HEK293 (cell line): Measurements from ENCODE around the gene CDON.

Experiments used
- GLIS1 ChIP-seq: fragments of 450-650 bp; formaldehyde crosslinking; IDR thresholded peaks from 2 replicates; pipeline ENCODE4 v1.5.1; 2016; ENCODE audit warnings: missing biosample characterization, missing genetic modification characterization
- GLIS2 ChIP-seq: fragments of 450-650 bp; formaldehyde crosslinking; IDR thresholded peaks from 2 replicates; pipeline ENCODE4 v1.5.1; 2016; ENCODE audit warnings: missing biosample characterization, missing genetic modification characterization
- KLF1 ChIP-seq: fragments of 450-650 bp; formaldehyde crosslinking; IDR thresholded peaks from 2 replicates; pipeline ENCODE4 v1.5.1; 2016; ENCODE audit warnings: missing biosample characterization, missing genetic modification characterization
- KLF16 ChIP-seq: fragments of 450-650 bp; formaldehyde crosslinking; IDR thresholded peaks from 2 replicates; pipeline ENCODE4 v1.5.1; 2017; ENCODE audit warnings: missing biosample characterization, missing genetic modification characterization
- YY1 ChIP-seq: fragments of 450-650 bp; formaldehyde crosslinking; IDR thresholded peaks from 2 replicates; pipeline ENCODE4 v1.5.1; 2018; ENCODE audit warnings: missing biosample characterization, missing genetic modification characterization
- ZBTB1 ChIP-seq: fragments of 450-650 bp; formaldehyde crosslinking; IDR thresholded peaks from 2 replicates; pipeline ENCODE4 v1.5.1; 2016; ENCODE audit warnings: missing biosample characterization, missing genetic modification characterization
- ZBTB20 ChIP-seq: fragments of 450-650 bp; formaldehyde crosslinking; IDR thresholded peaks from 2 replicates; pipeline ENCODE4 v1.5.1; 2016; ENCODE audit warnings: missing biosample characterization, missing genetic modification characterization
- ZEB2 ChIP-seq: fragments of 450-650 bp; formaldehyde crosslinking; IDR thresholded peaks from 2 replicates; pipeline ENCODE4 v1.5.1; 2016; ENCODE audit warnings: missing biosample characterization, missing genetic modification characterization
- ZFP3 ChIP-seq: fragments of 450-650 bp; formaldehyde crosslinking; IDR thresholded peaks from 2 replicates; pipeline ENCODE4 v1.5.1; 2016; ENCODE audit warnings: low read depth, missing biosample characterization, missing genetic modification characterization
- ZFP41 ChIP-seq: fragments of 450-650 bp; formaldehyde crosslinking; IDR thresholded peaks from 2 replicates; pipeline ENCODE4 v1.5.1; 2016; ENCODE audit warnings: missing biosample characterization, missing genetic modification characterization, borderline replicate concordance
- ZNF10 ChIP-seq: fragments of 450-650 bp; formaldehyde crosslinking; IDR thresholded peaks from 2 replicates; pipeline ENCODE4 v1.5.1; 2017; ENCODE audit warnings: missing biosample characterization, missing genetic modification characterization
- ZNF114 ChIP-seq: fragments of 450-650 bp; formaldehyde crosslinking; IDR thresholded peaks from 2 replicates; pipeline ENCODE4 v1.5.0; 2017; ENCODE audit warnings: missing biosample characterization, missing genetic modification characterization
- ZNF19 ChIP-seq: fragments of 450-650 bp; formaldehyde crosslinking; IDR thresholded peaks from 2 replicates; pipeline ENCODE4; 2016; ENCODE audit warnings: missing biosample characterization, missing genetic modification characterization, low read depth
- ZNF223 ChIP-seq: fragments of 450-650 bp; formaldehyde crosslinking; IDR thresholded peaks from 2 replicates; pipeline ENCODE4 v1.5.1; 2016; ENCODE audit warnings: missing biosample characterization, missing genetic modification characterization
- ZNF23 ChIP-seq: fragments of 450-650 bp; formaldehyde crosslinking; IDR thresholded peaks from 2 replicates; pipeline ENCODE4 v1.5.1; 2016; ENCODE audit warnings: missing biosample characterization, missing genetic modification characterization, borderline replicate concordance
- ZNF341 ChIP-seq: fragments of 450-650 bp; formaldehyde crosslinking; IDR thresholded peaks from 2 replicates; pipeline ENCODE4; 2016; ENCODE audit warnings: low read depth, missing biosample characterization, missing genetic modification characterization
- ZNF394 ChIP-seq: fragments of 450-650 bp; formaldehyde crosslinking; IDR thresholded peaks from 2 replicates; pipeline ENCODE4 v1.5.1; 2016; ENCODE audit warnings: missing biosample characterization, missing genetic modification characterization, mild to moderate bottlenecking, moderate library complexity, borderline replicate concordance
- ZNF423 ChIP-seq: fragments of 450-650 bp; formaldehyde crosslinking; IDR thresholded peaks from 2 replicates; pipeline ENCODE4 v1.5.1; 2016; ENCODE audit warnings: missing biosample characterization, missing genetic modification characterization
- ZNF433 ChIP-seq: fragments of 450-650 bp; formaldehyde crosslinking; IDR thresholded peaks from 2 replicates; pipeline ENCODE4 v1.5.1; 2016; ENCODE audit warnings: missing biosample characterization, missing genetic modification characterization, low read depth
- ZNF514 ChIP-seq: fragments of 450-650 bp; formaldehyde crosslinking; IDR thresholded peaks from 2 replicates; pipeline ENCODE4 v1.5.1; 2016; ENCODE audit warnings: missing biosample characterization, missing genetic modification characterization
- ZNF549 ChIP-seq: fragments of 450-650 bp; IDR thresholded peaks from 2 replicates; pipeline ENCODE4 v1.5.1; 2018; ENCODE audit warnings: missing biosample characterization, missing genetic modification characterization, mild to moderate bottlenecking, inconsistent platforms, moderate library complexity
- ZNF560 ChIP-seq: fragments of 450-650 bp; formaldehyde crosslinking; IDR thresholded peaks from 2 replicates; pipeline ENCODE4 v1.5.1; 2017; ENCODE audit warnings: missing biosample characterization, missing genetic modification characterization, borderline replicate concordance
- ZNF585B ChIP-seq: fragments of 450-650 bp; formaldehyde crosslinking; IDR thresholded peaks from 2 replicates; pipeline ENCODE4 v1.5.1; 2016; ENCODE audit warnings: missing biosample characterization, missing genetic modification characterization
- ZNF610 ChIP-seq: fragments of 450-650 bp; formaldehyde crosslinking; IDR thresholded peaks from 2 replicates; pipeline ENCODE4 v1.5.1; 2016; ENCODE audit warnings: missing biosample characterization, missing genetic modification characterization, borderline replicate concordance
- ZNF654 ChIP-seq: fragments of 450-650 bp; formaldehyde crosslinking; IDR thresholded peaks from 2 replicates; pipeline ENCODE4 v1.5.1; 2016; ENCODE audit warnings: low read depth, missing biosample characterization, missing genetic modification characterization
- ZNF777 ChIP-seq: fragments of 450-650 bp; formaldehyde crosslinking; IDR thresholded peaks from 2 replicates; pipeline ENCODE4 v1.5.1; 2017; ENCODE audit warnings: missing biosample characterization, missing genetic modification characterization, borderline replicate concordance
- TF ChIP-seq, protein P1 (sequence below): fragments of 450-650 bp; formaldehyde crosslinking; IDR thresholded peaks from 2 replicates; pipeline ENCODE4 v1.5.1; 2016; ENCODE audit warnings: missing biosample characterization, missing genetic modification characterization
- TF ChIP-seq, protein P2 (sequence below): fragments of 450-650 bp; formaldehyde crosslinking; IDR thresholded peaks from 2 replicates; pipeline ENCODE4 v1.5.1; 2016; ENCODE audit warnings: missing biosample characterization, missing genetic modification characterization
- TF ChIP-seq, protein P3 (sequence below): fragments of 450-650 bp; formaldehyde crosslinking; conservative IDR thresholded peaks from 2 replicates; pipeline ENCODE4 v1.5.1; 2016; ENCODE audit warnings: low read depth, missing biosample characterization, missing genetic modification characterization
- TF ChIP-seq, protein P4 (sequence below): fragments of 450-650 bp; formaldehyde crosslinking; IDR thresholded peaks from 2 replicates; pipeline ENCODE4 v1.5.1; 2016; ENCODE audit warnings: missing biosample characterization, missing genetic modification characterization, borderline replicate concordance
- TF ChIP-seq, protein P5 (sequence below): fragments of 450-650 bp; formaldehyde crosslinking; IDR thresholded peaks from 2 replicates; pipeline ENCODE4 v1.5.1; 2016; ENCODE audit warnings: missing biosample characterization, missing genetic modification characterization

Gene CDON

DNA sequence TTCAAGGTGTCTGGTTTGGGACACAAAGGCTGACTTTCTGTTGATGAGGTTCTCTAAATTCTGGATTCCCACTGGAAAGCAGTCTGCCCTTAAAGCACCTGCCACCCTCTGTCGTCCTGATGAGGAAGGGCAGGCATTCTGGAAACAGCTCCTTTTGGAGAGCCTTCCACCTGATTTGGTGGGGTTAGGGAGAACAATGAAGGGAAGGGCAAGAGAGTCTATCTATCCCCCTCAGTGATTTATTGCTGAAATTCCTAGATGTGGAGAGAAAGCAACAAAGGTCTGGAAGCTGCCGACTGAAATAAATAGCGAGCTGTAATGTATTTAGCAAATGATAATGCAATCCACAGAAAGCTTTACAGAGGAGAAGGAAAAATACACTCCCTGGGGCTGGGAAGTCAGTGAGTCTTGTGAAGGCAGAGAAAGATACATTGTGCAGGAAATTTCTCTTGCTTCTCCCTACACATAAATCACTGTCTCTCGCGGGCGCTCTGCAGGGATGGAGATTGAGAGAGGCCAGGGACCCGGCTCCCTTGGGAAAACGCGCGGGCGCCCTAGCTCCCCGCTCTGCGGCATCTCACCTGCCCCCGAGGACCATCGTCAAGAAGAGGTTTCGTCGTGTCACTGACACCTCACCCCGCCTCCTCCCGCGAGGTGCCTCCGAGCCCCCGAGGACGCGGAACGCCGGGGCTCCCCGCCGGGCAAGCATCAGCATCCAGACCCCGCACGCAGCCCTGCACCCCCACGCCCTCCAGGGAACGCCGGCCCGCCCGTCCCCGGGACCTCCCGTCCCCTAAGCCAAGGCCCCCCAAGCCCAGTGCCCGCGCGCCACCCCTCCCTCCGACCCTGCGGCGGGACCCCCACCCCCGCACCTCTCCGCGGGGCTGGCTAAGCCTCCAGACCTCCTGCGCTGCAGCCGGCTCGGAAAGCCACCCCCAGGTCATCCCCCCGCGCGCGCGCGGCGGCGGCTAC lies 673 bp downstream of the CDON start (continued):
- TF ChIP-seq ZNF560 (no peak), GLIS2 (tag by site-specific recombination) (peak; percentile 86), ZNF223 (no peak), ZNF19 (no peak), ZNF23 (tag by site-specific recombination) (no peak), ZNF549 (tag by site-specific recombination) (no peak), ZFP41 (tag by site-specific recombination) (no peak), ZNF654 (tag by site-specific recombination) (peak; percentile 37), ZFP3 (tag by site-specific recombination) (no peak), ZNF394 (tag by site-specific recombination) (no peak), ZNF341 (tag by site-specific recombination) (peak; percentile 79), ZNF423 (tag by site-specific recombination) (peak; percentile 47), KLF16 (tag by site-specific recombination) (no peak), ZBTB1 (no peak), ZNF777 (tag by site-specific recombination) (no peak), YY1 (tag by site-specific recombination) (no peak), KLF1 (0 out of 2 replicates have a peak, but pooled peaks have one; percentile 7), ZNF10 (tag by site-specific recombination) (0 out of 2 replicates have a peak, but pooled peaks have one; percentile 13), ZNF514 (tag by site-specific recombination) (no peak), ZEB2 (tag by site-specific recombination) (peak; percentile 51), ZNF610 (tag by site-specific recombination) (no peak), ZBTB20 (tag by site-specific recombination) (0 out of 2 replicates have a peak, but pooled peaks have one; percentile 29), ZNF433 (tag by site-specific recombination) (no peak), ZNF114 (tag by site-specific recombination) (no peak), GLIS1 (tag by site-specific recombination) (peak; percentile 77), ZNF585B (tag by site-specific recombination) (no peak)
- TF ChIP-seq, protein P1, sequence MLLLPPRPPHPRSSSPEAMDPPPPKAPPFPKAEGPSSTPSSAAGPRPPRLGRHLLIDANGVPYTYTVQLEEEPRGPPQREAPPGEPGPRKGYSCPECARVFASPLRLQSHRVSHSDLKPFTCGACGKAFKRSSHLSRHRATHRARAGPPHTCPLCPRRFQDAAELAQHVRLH (tag by site-specific recombination), result no peak
- TF ChIP-seq, protein P2, sequence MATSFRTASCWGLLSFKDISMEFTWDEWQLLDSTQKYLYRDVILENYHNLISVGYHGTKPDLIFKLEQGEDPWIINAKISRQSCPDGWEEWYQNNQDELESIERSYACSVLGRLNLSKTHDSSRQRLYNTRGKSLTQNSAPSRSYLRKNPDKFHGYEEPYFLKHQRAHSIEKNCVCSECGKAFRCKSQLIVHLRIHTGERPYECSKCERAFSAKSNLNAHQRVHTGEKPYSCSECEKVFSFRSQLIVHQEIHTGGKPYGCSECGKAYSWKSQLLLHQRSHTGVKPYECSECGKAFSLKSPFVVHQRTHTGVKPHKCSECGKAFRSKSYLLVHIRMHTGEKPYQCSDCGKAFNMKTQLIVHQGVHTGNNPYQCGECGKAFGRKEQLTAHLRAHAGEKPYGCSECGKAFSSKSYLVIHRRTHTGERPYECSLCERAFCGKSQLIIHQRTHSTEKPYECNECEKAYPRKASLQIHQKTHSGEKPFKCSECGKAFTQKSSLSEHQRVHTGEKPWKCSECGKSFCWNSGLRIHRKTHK (tag by site-specific recombination), result no peak
- TF ChIP-seq, protein P3, sequence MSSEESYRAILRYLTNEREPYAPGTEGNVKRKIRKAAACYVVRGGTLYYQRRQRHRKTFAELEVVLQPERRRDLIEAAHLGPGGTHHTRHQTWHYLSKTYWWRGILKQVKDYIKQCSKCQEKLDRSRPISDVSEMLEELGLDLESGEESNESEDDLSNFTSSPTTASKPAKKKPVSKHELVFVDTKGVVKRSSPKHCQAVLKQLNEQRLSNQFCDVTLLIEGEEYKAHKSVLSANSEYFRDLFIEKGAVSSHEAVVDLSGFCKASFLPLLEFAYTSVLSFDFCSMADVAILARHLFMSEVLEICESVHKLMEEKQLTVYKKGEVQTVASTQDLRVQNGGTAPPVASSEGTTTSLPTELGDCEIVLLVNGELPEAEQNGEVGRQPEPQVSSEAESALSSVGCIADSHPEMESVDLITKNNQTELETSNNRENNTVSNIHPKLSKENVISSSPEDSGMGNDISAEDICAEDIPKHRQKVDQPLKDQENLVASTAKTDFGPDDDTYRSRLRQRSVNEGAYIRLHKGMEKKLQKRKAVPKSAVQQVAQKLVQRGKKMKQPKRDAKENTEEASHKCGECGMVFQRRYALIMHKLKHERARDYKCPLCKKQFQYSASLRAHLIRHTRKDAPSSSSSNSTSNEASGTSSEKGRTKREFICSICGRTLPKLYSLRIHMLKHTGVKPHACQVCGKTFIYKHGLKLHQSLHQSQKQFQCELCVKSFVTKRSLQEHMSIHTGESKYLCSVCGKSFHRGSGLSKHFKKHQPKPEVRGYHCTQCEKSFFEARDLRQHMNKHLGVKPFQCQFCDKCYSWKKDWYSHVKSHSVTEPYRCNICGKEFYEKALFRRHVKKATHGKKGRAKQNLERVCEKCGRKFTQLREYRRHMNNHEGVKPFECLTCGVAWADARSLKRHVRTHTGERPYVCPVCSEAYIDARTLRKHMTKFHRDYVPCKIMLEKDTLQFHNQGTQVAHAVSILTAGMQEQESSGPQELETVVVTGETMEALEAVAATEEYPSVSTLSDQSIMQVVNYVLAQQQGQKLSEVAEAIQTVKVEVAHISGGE (tag by site-specific recombination), result no peak
- TF ChIP-seq, protein P4, sequence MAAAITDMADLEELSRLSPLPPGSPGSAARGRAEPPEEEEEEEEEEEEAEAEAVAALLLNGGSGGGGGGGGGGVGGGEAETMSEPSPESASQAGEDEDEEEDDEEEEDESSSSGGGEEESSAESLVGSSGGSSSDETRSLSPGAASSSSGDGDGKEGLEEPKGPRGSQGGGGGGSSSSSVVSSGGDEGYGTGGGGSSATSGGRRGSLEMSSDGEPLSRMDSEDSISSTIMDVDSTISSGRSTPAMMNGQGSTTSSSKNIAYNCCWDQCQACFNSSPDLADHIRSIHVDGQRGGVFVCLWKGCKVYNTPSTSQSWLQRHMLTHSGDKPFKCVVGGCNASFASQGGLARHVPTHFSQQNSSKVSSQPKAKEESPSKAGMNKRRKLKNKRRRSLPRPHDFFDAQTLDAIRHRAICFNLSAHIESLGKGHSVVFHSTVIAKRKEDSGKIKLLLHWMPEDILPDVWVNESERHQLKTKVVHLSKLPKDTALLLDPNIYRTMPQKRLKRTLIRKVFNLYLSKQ (tag by site-specific recombination), result no peak
- TF ChIP-seq, protein P5, sequence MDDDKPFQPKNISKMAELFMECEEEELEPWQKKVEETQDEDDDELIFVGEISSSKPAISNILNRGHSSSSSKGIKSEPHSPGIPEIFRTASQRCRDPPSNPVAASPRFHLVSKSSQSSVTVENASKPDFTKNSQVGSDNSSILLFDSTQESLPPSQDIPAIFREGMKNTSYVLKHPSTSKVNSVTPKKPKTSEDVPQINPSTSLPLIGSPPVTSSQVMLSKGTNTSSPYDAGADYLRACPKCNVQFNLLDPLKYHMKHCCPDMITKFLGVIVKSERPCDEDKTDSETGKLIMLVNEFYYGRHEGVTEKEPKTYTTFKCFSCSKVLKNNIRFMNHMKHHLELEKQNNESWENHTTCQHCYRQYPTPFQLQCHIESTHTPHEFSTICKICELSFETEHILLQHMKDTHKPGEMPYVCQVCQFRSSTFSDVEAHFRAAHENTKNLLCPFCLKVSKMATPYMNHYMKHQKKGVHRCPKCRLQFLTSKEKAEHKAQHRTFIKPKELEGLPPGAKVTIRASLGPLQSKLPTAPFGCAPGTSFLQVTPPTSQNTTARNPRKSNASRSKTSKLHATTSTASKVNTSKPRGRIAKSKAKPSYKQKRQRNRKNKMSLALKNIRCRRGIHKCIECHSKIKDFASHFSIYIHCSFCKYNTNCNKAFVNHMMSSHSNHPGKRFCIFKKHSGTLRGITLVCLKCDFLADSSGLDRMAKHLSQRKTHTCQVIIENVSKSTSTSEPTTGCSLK (tag by site-specific recombination), result no peak
